ENCODE data around the gene FOXB1. TPM values are rescaled to one million over a fixed set of nuclear protein-coding genes. Genes with fewer than 3 reads are reported as not detected.

The FOXB1 gene
- polyA plus RNA-seq, 1 experiment, result not detected

DNA sequence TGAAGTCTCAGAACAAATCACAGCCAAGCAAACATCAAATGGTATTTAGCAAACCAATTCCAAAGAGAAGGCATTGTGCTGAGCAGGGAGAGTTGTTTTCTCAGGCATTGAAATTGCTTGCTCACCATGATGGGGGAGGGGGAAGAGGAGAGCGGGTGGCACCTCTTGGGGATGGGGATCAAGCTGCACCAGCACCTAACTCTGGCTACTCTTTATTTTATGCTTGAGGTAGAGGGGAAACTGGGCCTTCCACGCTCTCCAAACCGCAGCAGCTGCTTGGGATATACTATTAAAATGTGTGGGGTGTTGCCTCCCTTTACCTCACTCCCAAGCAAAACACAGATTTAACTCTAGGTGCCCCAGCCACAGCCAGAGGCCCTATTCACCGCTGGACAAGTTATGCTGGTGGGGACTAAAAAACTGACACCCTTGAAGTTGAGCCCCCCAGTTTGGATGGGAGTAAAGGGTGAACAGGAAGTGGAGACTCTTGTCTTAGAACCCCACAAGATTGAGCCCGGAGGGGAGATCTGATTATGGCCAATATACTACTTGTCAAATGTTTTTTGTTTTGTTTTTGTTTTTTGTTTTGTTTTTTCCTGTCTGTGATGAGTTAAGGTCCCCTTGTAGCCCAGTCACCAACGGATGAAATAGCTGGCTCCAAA is 5.0 kb upstream of the FOXB1 start:
- TF ChIP-seq CTCF (IDR thresholded peaks at IDR 0.05; ENCODE audit: insufficient read depth, low read depth, low read length), result no peak
- ChIA-PET POLR2A (no interaction called here), CTCF (no interaction called here)
- DNase-seq (ENCODE audit: low read depth), result no peak
- peaks cover 81% of the 10 kb centered on the region for H3K27me3 ChIP-seq (ENCODE audit: control insufficient read depth, insufficient read depth, low read length)
- H3K4me3 ChIP-seq (ENCODE audit: low read depth, low read length), result no peak overlapping the region
- H3K36me3 ChIP-seq (ENCODE audit: control insufficient read depth, insufficient read depth, low read length), result no peaks in the 10 kb centered on the region

- Histone ChIP-seq H3K36me3 (ENCODE audit: control insufficient read depth, insufficient read depth, low read length) (no peaks in the 10 kb centered on the region), H3K27me3 (ENCODE audit: control insufficient read depth, insufficient read depth, low read length) (peaks cover 81% of the 10 kb centered on the region), H3K4me3 (ENCODE audit: low read depth, low read length) (no peak overlapping the region)
- ChIA-PET CTCF (no interaction called here), POLR2A (no interaction called here)
- TF ChIP-seq CTCF (IDR thresholded peaks at IDR 0.05; ENCODE audit: insufficient read depth, low read depth, low read length), result no peak
- no peak for DNase-seq (ENCODE audit: low read depth)
These were observed 4.4 kb upstream of the FOXB1 start for GRCh38 chr15:59999612-60000112.

- no peak overlapping the region for H3K4me3 ChIP-seq (ENCODE audit: low read depth, low read length)
- H3K27me3 ChIP-seq (ENCODE audit: control insufficient read depth, insufficient read depth, low read length), result peaks cover 81% of the 10 kb centered on the region
- H3K36me3 ChIP-seq (ENCODE audit: control insufficient read depth, insufficient read depth, low read length), result no peaks in the 10 kb centered on the region
- POLR2A ChIA-PET, result no interaction called here
- no peak for DNase-seq (ENCODE audit: low read depth)
- CTCF ChIA-PET, result no interaction called here
- TF ChIP-seq CTCF (IDR thresholded peaks at IDR 0.05; ENCODE audit: insufficient read depth, low read depth, low read length), result no peak
These were observed 3.8 kb upstream of the FOXB1 start for GRCh38 chr15:60000113-60000823.

DNA sequence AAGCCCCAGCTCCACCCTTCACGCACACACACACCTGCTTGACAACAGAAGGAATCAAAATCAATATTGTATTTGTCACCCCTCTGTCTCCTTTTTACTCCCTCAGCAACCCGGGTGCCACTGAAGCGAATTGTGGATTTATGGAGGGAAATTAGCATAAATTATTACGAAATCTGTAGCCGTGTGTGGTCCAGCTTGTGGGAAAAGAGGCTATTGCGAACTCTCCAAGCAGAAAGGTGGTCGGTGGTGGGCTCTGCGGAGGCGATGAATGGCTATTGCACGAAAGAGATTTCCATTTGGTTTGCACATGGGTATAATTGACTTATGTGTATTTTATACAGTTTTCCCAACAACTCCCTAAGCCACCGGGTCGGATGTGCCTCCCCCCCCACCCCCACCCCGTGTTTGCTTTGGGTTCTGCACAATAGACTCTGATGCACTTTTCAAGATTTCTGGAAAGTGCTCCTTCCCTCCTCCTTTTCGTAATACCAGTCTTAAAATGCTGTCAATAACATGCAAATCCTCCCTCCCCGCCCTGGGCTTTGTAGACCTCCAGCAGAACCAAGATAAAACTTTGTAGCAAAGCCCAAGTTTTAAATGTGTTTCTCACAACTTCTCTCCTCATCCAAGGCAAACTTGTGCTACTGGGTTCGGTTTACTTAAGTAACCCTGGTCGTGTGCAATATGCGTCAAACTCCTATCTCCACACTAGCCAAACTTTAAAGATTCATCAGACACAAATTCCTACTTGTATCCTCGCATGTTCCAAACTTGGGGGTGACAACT is 3.1 kb upstream of the FOXB1 start:
- no peak for TF ChIP-seq CTCF (IDR thresholded peaks at IDR 0.05; ENCODE audit: insufficient read depth, low read depth, low read length)
- CTCF ChIA-PET, result no interaction called here
- no peak for DNase-seq (ENCODE audit: low read depth)
- peaks cover 83% of the 10 kb centered on the region for H3K27me3 ChIP-seq (ENCODE audit: control insufficient read depth, insufficient read depth, low read length)
- POLR2A ChIA-PET, result no interaction called here
- H3K36me3 ChIP-seq (ENCODE audit: control insufficient read depth, insufficient read depth, low read length), result no peaks in the 10 kb centered on the region
- no peak overlapping the region for H3K4me3 ChIP-seq (ENCODE audit: low read depth, low read length)
